ENCODE data around the gene HNRNPUL1.
"Not testable (repeated sequence)": the region's sequence is repeated elsewhere in the genome, so short reads cannot be mapped to it uniquely, and the experiment has no call there.

Gene HNRNPUL1

GRCh38 chr19:41278478-41278877, 14.3 kb downstream of the HNRNPUL1 start:
- no peaks in the 10 kb centered on the region for H3K4me1 ChIP-seq (ENCODE audit: insufficient read depth, low read length)
- no peaks in the 10 kb centered on the region for H3K9me3 ChIP-seq (ENCODE audit: control insufficient read depth, insufficient read depth, low read length)
- H3K36me3 ChIP-seq (ENCODE audit: insufficient read depth, low read length) = peaks cover 75% of the 10 kb centered on the region
- no peak overlapping the region for H3K9ac ChIP-seq (ENCODE audit: low read depth, low read length)

- Histone ChIP-seq H3K36me3 (ENCODE audit: insufficient read depth, low read length) (peaks cover 70% of the 10 kb centered on the region), H3K9me3 (ENCODE audit: control insufficient read depth, insufficient read depth, low read length) (no peaks in the 10 kb centered on the region), H3K4me1 (ENCODE audit: insufficient read depth, low read length) (peaks cover 12% of the 10 kb centered on the region; the same call in 1 of the 2 replicates), H3K9ac (ENCODE audit: low read depth, low read length) (no peak overlapping the region; the same call in 1 of the 2 replicates)
Observed at GRCh38 chr19:41288673-41289530, 24.7 kb downstream of the HNRNPUL1 start.

- Histone ChIP-seq H3K36me3 (ENCODE audit: insufficient read depth, low read length) (peaks cover 72% of the 10 kb centered on the region), H3K4me1 (ENCODE audit: insufficient read depth, low read length) (peaks cover 12% of the 10 kb centered on the region; the same call in 1 of the 2 replicates)
- H3K9me3 ChIP-seq (ENCODE audit: control insufficient read depth, insufficient read depth, low read length); H3K9ac ChIP-seq (ENCODE audit: low read depth, low read length): not testable (repeated sequence)
Observed at GRCh38 chr19:41289814-41290213, 25.6 kb downstream of the HNRNPUL1 start.

- H3K36me3 ChIP-seq (ENCODE audit: insufficient read depth, low read length) = peaks cover 82% of the 10 kb centered on the region
- H3K4me1 ChIP-seq (ENCODE audit: insufficient read depth, low read length) = no peaks in the 10 kb centered on the region
- no peak overlapping the region for H3K9ac ChIP-seq (ENCODE audit: low read depth, low read length)
- no peaks in the 10 kb centered on the region for H3K9me3 ChIP-seq (ENCODE audit: control insufficient read depth, insufficient read depth, low read length)
Observed at GRCh38 chr19:41294393-41294792, 30.2 kb downstream of the HNRNPUL1 start.

GRCh38 chr19:41295499-41295898, 31.3 kb downstream of the HNRNPUL1 start:
- Histone ChIP-seq H3K4me1 (ENCODE audit: insufficient read depth, low read length) (no peaks in the 10 kb centered on the region), H3K36me3 (ENCODE audit: insufficient read depth, low read length) (peaks cover 86% of the 10 kb centered on the region), H3K9me3 (ENCODE audit: control insufficient read depth, insufficient read depth, low read length) (no peaks in the 10 kb centered on the region), H3K9ac (ENCODE audit: low read depth, low read length) (no peak overlapping the region)

GRCh38 chr19:41296433-41296871, 32.3 kb downstream of the HNRNPUL1 start:
- H3K4me1 ChIP-seq (ENCODE audit: insufficient read depth, low read length) = no peaks in the 10 kb centered on the region
- H3K36me3 ChIP-seq (ENCODE audit: insufficient read depth, low read length) = peaks cover 87% of the 10 kb centered on the region
- H3K9me3 ChIP-seq (ENCODE audit: control insufficient read depth, insufficient read depth, low read length) = no peaks in the 10 kb centered on the region
- no peak overlapping the region for H3K9ac ChIP-seq (ENCODE audit: low read depth, low read length)

GRCh38 chr19:41297628-41298347, 33.6 kb downstream of the HNRNPUL1 start:
- H3K36me3 ChIP-seq (ENCODE audit: insufficient read depth, low read length) = peaks cover 80% of the 10 kb centered on the region
- no peaks in the 10 kb centered on the region for H3K4me1 ChIP-seq (ENCODE audit: insufficient read depth, low read length)
- H3K9ac ChIP-seq (ENCODE audit: low read depth, low read length) = no peak overlapping the region
- H3K9me3 ChIP-seq (ENCODE audit: control insufficient read depth, insufficient read depth, low read length) = no peaks in the 10 kb centered on the region

- Histone ChIP-seq H3K36me3 (ENCODE audit: insufficient read depth, low read length) (peaks cover 77% of the 10 kb centered on the region), H3K9me3 (ENCODE audit: control insufficient read depth, insufficient read depth, low read length) (no peaks in the 10 kb centered on the region), H3K9ac (ENCODE audit: low read depth, low read length) (no peak overlapping the region), H3K4me1 (ENCODE audit: insufficient read depth, low read length) (no peaks in the 10 kb centered on the region)
Observed at GRCh38 chr19:41298348-41298964, 34.3 kb downstream of the HNRNPUL1 start.

GRCh38 chr19:41299046-41299754, 35.0 kb downstream of the HNRNPUL1 start:
- Histone ChIP-seq H3K9me3 (ENCODE audit: control insufficient read depth, insufficient read depth, low read length) (no peaks in the 10 kb centered on the region), H3K36me3 (ENCODE audit: insufficient read depth, low read length) (peaks cover 77% of the 10 kb centered on the region), H3K9ac (ENCODE audit: low read depth, low read length) (no peak overlapping the region)

GRCh38 chr19:41299755-41300089, 35.5 kb downstream of the HNRNPUL1 start:
- no peaks in the 10 kb centered on the region for H3K4me1 ChIP-seq (ENCODE audit: insufficient read depth, low read length)
- peaks cover 77% of the 10 kb centered on the region for H3K36me3 ChIP-seq (ENCODE audit: insufficient read depth, low read length)
- H3K9ac ChIP-seq (ENCODE audit: low read depth, low read length) = no peak overlapping the region
- no peaks in the 10 kb centered on the region for H3K9me3 ChIP-seq (ENCODE audit: control insufficient read depth, insufficient read depth, low read length)

More at GRCh38 chr19:41299046-41299754, 35.0 kb downstream of the HNRNPUL1 start:
- H3K4me1 ChIP-seq (ENCODE audit: insufficient read depth, low read length) = no peaks in the 10 kb centered on the region

GRCh38 chr19:41300555-41300954, 36.4 kb downstream of the HNRNPUL1 start:
- no peak overlapping the region for H3K9ac ChIP-seq (ENCODE audit: low read depth, low read length)
- H3K4me1 ChIP-seq (ENCODE audit: insufficient read depth, low read length) = no peaks in the 10 kb centered on the region
- no peaks in the 10 kb centered on the region for H3K9me3 ChIP-seq (ENCODE audit: control insufficient read depth, insufficient read depth, low read length)
- peaks cover 75% of the 10 kb centered on the region for H3K36me3 ChIP-seq (ENCODE audit: insufficient read depth, low read length)

GRCh38 chr19:41302624-41303351, 38.6 kb downstream of the HNRNPUL1 start:
- peaks cover 59% of the 10 kb centered on the region for H3K36me3 ChIP-seq (ENCODE audit: insufficient read depth, low read length)
- H3K9me3 ChIP-seq (ENCODE audit: control insufficient read depth, insufficient read depth, low read length) = no peaks in the 10 kb centered on the region
- no peak overlapping the region for H3K9ac ChIP-seq (ENCODE audit: low read depth, low read length)
- H3K4me1 ChIP-seq (ENCODE audit: insufficient read depth, low read length) = no peaks in the 10 kb centered on the region; the same call in 1 of the 2 replicates

GRCh38 chr19:41303954-41304353, 39.8 kb downstream of the HNRNPUL1 start:
- Histone ChIP-seq H3K9ac (ENCODE audit: low read depth, low read length) (no peak overlapping the region), H3K9me3 (ENCODE audit: control insufficient read depth, insufficient read depth, low read length) (no peaks in the 10 kb centered on the region), H3K36me3 (ENCODE audit: insufficient read depth, low read length) (peaks cover 54% of the 10 kb centered on the region), H3K4me1 (ENCODE audit: insufficient read depth, low read length) (peaks cover 4% of the 10 kb centered on the region; the same call in 1 of the 2 replicates)
